ENCODE measurements around the gene SUSD6. TPM values are rescaled to one million over a fixed set of nuclear protein-coding genes. Genes with fewer than 3 reads are reported as not detected.

SUSD6 gene
- total and polyA plus RNA-seq, 9 of the 15 experiments (the other 6 are each of a cell fraction or from before 2014, with no cell fraction given), result 2.9 to 20.7 (median 5.6) TPM

GRCh38 chr14:69675877-69676416 lies 64.6 kb downstream of the SUSD6 start:
- DNase-seq (ENCODE audit: extremely low read depth in 1 of 4, low spot score in 3 of 4) (no peak), ATAC-seq (no peak), FAIRE-seq (no peak)
- H3K27me3 ChIP-seq (ENCODE audit: control insufficient read depth in 2 of 2, insufficient read depth in 2 of 2, low read length in 2 of 2), result no peaks in the 10 kb centered on the region
- WGBS (ENCODE audit: insufficient coverage, low coverage, missing lambda C conversion rate), result 66% methylated on average over 2 of the region's 2 CpGs
- CTCF ChIA-PET (ENCODE audit: low intra/inter-chr PET ratio), result no interaction called here
- H3K79me2 ChIP-seq (ENCODE audit: control insufficient read depth, insufficient read depth, low read length), result peaks cover 54% of the 10 kb centered on the region
- POLR2A ChIA-PET, result no interaction called here
- no peak overlapping the region for H3K4me3 ChIP-seq
- in situ Hi-C loops (cut with MboI) (no loop called here), intact Hi-C loops (cut with micrococcal nuclease) (no loop called here)
- H3K4me1 ChIP-seq (replicated peaks in 1 of 2; ENCODE audit: control insufficient read depth in 2 of 2, insufficient read depth in 2 of 2, low read length in 2 of 2), result no peaks in the 10 kb centered on the region; a peak in 1 of 5 replicates
- H2AFZ ChIP-seq (ENCODE audit: low read depth, low read length), result no peak overlapping the region
- no TSS peak for BruUV-seq (replicated peaks)
- peaks cover 4% of the 10 kb centered on the region; the same call in 1 of the 2 replicates for H4K20me1 ChIP-seq (replicated peaks; ENCODE audit: control insufficient read depth, insufficient read depth, low read length)
- no peak overlapping the region for H3K4me2 ChIP-seq (ENCODE audit: insufficient read depth, low read length)
- no peak for TF ChIP-seq KHSRP (IDR thresholded peaks at IDR 0.05)
- no peak for TF ChIP-seq PCBP1 (IDR thresholded peaks at IDR 0.05; ENCODE audit: low read depth, low read length, poor library complexity, severe bottlenecking)
- TF ChIP-seq MLX (CRISPR knock-in tag; conservative IDR thresholded peaks at IDR 0.05), result no peak
- TF ChIP-seq CBX2 (IDR thresholded peaks at IDR 0.05; ENCODE audit: insufficient read depth, low read length, poor library complexity, severe bottlenecking), result no peak
- TF ChIP-seq PCBP2 (IDR thresholded peaks at IDR 0.05; ENCODE audit: low read depth, low read length, poor library complexity, severe bottlenecking), result no peak
- no peak for TF ChIP-seq NCOA6 (IDR thresholded peaks at IDR 0.05)
- TF ChIP-seq FOSL1 (tag; conservative IDR thresholded peaks at IDR 0.05), result no peak
- TF ChIP-seq NRF1 (conservative IDR thresholded peaks at IDR 0.05 in 1 of 2, IDR thresholded peaks at IDR 0.05 in 1 of 2), result no peak
- TF ChIP-seq SMARCB1 (IDR thresholded peaks at IDR 0.05; ENCODE audit: insufficient read length, low read depth), result no peak
- no peaks in the 10 kb centered on the region for H3K9me3 ChIP-seq (replicated peaks; ENCODE audit: control insufficient read depth, insufficient read depth, low read depth, low read length)
- H3K36me3 ChIP-seq (ENCODE audit: control insufficient read depth, insufficient read depth, low read length), result no peaks in the 10 kb centered on the region; the same call in 2 of the 3 replicates
- no peaks in the 10 kb centered on the region for H3K9me1 ChIP-seq (ENCODE audit: control insufficient read depth, insufficient read depth, low read length)
- H3K27ac ChIP-seq (ENCODE audit: extremely low read depth, low read depth, low read length), result no peak overlapping the region
- H3K9ac ChIP-seq (ENCODE audit: insufficient read depth in 1 of 2, low read depth in 2 of 2, low read length in 2 of 2), result no peak overlapping the region
